GM19193 (cell line): ENCODE data around the gene SBF2.

Source experiments
- POLR2A ChIP-seq: IDR thresholded peaks from 4 replicates; pipeline ENCODE4 v1.6.1; 2011; ENCODE audit not compliant: insufficient read depth, insufficient read length; ENCODE audit errors: extremely low read depth

The SBF2 gene

DNA sequence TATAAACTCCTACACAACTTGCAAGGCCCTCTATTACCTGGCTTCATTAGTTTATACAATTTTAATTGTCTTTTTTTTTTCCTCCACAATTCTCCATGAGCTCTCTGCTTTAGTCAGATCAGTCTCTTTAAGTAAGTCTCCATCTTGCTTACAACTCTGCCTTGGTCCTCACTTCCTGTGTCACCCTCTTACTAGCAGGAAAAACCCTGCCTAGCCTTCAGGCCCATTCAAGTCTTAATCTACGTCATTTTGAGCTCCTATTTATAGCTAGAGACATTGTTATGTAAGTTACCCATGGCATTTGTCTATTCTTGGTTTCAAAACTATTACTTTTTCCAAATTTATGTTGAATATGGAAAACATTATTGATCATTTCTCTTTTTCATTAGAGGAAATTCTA is 177.4 kb downstream of the SBF2 start:
- TF ChIP-seq POLR2A: no peak

- TF ChIP-seq POLR2A: no peak
These were observed 179.2 kb downstream of the SBF2 start for GRCh38 chr11:10114593-10115404.

DNA sequence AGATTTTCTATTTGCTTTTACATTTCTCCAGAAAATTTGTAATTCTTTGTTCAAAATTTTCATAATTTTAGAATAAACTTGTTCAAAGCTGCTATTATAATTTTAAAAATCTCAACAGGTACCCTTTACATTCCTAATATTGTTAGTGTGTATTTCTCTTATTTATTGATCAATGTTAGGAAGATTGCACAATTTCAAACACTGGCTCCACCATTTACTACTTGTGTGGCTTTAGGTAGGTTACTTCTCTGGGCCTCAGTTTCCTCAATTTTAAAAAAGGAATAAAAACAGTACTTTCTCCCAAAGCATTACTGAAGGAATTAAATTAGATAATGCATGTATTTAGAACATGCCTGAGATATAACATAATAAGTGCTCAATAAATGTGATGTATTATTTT is 180.2 kb downstream of the SBF2 start:
- TF ChIP-seq POLR2A: no peak

- no peak for TF ChIP-seq POLR2A
These were observed 184.2 kb downstream of the SBF2 start for GRCh38 chr11:10109806-10110205.

GRCh38 chr11:10108915-10109680 is 184.9 kb downstream of the SBF2 start:
- TF ChIP-seq POLR2A: no peak

GRCh38 chr11:10107497-10107896 is 186.5 kb downstream of the SBF2 start:
- no peak for TF ChIP-seq POLR2A

GRCh38 chr11:10097615-10098014 is 196.4 kb downstream of the SBF2 start:
- no peak for TF ChIP-seq POLR2A

DNA sequence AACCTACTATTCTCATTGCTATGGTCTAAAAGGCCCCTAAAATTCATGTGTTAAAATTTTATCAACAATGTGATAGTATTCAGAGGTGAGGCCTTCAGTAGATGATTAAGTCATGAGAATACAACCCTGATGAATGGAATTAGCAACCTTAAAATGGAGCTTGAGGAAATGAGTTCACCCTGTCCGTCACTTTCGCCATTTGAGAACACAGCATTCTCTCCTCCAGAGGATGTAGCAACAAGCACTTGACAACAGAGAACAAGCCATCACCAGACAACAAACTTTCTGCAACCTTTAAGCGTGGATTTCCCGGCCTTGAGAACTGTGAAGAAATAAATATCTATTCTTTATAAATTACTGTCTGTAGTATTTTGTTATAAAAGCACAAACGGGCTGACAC is 197.0 kb downstream of the SBF2 start:
- TF ChIP-seq POLR2A: no peak

- no peak for TF ChIP-seq POLR2A
These were observed 198.4 kb downstream of the SBF2 start for GRCh38 chr11:10095412-10096208.

GRCh38 chr11:10092426-10092825 is 201.6 kb downstream of the SBF2 start:
- no peak for TF ChIP-seq POLR2A

- TF ChIP-seq POLR2A: no peak
These were observed 202.5 kb downstream of the SBF2 start for GRCh38 chr11:10091314-10092045.

DNA sequence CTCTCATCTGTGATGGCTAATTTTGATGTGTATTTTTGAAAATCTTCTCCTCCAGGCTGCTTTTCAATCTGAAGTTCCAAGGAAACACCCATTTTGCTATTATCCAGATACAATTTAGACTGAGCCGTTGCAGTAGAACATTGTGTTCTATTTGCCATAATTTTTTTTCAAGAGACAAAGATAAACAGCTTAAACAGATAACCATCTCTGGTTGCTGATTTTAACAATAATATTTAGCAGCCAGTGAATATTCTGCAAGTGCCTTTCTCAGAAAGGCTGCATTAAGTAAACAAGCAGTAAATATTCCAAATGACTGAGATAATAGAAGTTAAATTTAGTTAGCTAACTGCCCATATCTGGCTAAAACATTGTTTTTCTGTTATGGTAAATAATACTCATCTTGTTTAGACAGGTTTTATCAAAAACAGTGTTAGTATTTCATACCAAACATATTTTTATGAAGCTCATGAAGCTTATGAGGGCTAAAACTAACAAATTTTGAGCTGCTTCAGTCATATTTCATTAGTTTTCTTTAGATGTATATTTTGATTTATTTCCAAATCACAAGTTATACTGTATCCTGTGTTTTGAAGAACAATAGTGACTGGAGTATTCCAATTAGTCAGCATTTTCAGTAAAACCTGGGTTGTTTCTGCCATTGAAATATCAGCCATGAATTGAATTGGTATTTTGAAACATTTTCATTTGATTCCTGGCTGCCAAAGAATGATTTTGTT is 206.7 kb downstream of the SBF2 start:
- TF ChIP-seq POLR2A: no peak

- no peak for TF ChIP-seq POLR2A
These were observed 213.9 kb downstream of the SBF2 start for GRCh38 chr11:10080138-10080537.
